SU-DHL-6 (cell line): ENCODE measurements around the gene ANKRD63.

Source experiments
- H2AFZ ChIP-seq: fragments of 200-600 bp; sonication (generic); 2 replicates; pipeline ENCODE4 v1.6.1; 2014; ENCODE audit warnings: low read depth, mild to moderate bottlenecking, moderate library complexity, mixed read lengths, antibody characterized with exemption, low read length; ENCODE audit not compliant: severe bottlenecking
- H3F3A ChIP-seq: fragments of 200-600 bp; shearing (Covaris generic); 2 replicates; pipeline ENCODE4 v1.6.0; 2016; ENCODE audit warnings: antibody characterized with exemption, mild to moderate bottlenecking; ENCODE audit not compliant: insufficient read depth
- H3K27ac ChIP-seq: fragments of 200-600 bp; sonication (generic); 2 replicates; pipeline ENCODE4 v1.5.1; 2016; ENCODE audit warnings: low read depth, mild to moderate bottlenecking, low read length, moderate library complexity, mixed read lengths
- H3K27me3 ChIP-seq: fragments of 200-600 bp; sonication (generic), shearing (Covaris generic); 2 replicates; pipeline ENCODE4 v1.6.0; 2014; ENCODE audit warnings: mild to moderate bottlenecking, low read length
- H3K36me3 ChIP-seq: fragments of 200-600 bp; sonication (generic); 2 replicates; pipeline ENCODE4 v1.6.1; 2014; ENCODE audit warnings: mild to moderate bottlenecking, low read length, mixed read lengths
- H3K4me2 ChIP-seq: fragments of 300-600, 200-600 bp; shearing (Covaris generic), sonication (generic); 2 replicates; pipeline ENCODE4 v1.6.0; 2014; ENCODE audit warnings: low read length, low read depth, mild to moderate bottlenecking; ENCODE audit not compliant: poor library complexity, severe bottlenecking
- H3K4me3 ChIP-seq: fragments of 200-600 bp; sonication (generic); 2 replicates; pipeline ENCODE4 v1.5.1; 2014; ENCODE audit warnings: antibody characterized with exemption, low read length, mild to moderate bottlenecking, mixed read lengths; ENCODE audit not compliant: insufficient read depth, poor library complexity, severe bottlenecking
- H3K79me2 ChIP-seq: fragments of 200-600 bp; sonication (generic); 2 replicates; pipeline ENCODE4 v1.6.1; 2014; ENCODE audit warnings: mild to moderate bottlenecking, low read length, moderate library complexity; ENCODE audit not compliant: insufficient read depth
- H3K9ac ChIP-seq: fragments of 200-600 bp; sonication (generic); 2 replicates; pipeline ENCODE4 v1.7.0; 2014; ENCODE audit warnings: mild to moderate bottlenecking, low read length
- H3K9me2 ChIP-seq: fragments of 200-600 bp; sonication (generic); replicated peaks from 2 replicates; pipeline ENCODE4 v1.6.1; 2014; ENCODE audit warnings: low read length; ENCODE audit not compliant: insufficient read depth
- H3K9me3 ChIP-seq: fragments of 200-600 bp; sonication (generic); 2 replicates; pipeline ENCODE4 v1.6.1; 2014; ENCODE audit warnings: low read length, mixed read lengths; ENCODE audit not compliant: insufficient read depth
- H4K20me1 ChIP-seq: fragments of 200-600 bp; sonication (generic); 2 replicates; pipeline ENCODE4 v1.6.1; 2014; ENCODE audit warnings: low read depth, mild to moderate bottlenecking, antibody characterized with exemption, low read length, moderate library complexity, mixed read lengths
- EZH2phosphoT487 ChIP-seq: fragments of 200-600 bp; sonication (generic), shearing (Covaris generic); conservative IDR thresholded peaks from 2 replicates; pipeline ENCODE4 v1.6.1; 2018; ENCODE audit warnings: mild to moderate bottlenecking, antibody characterized with exemption, low read length, moderate library complexity, mixed read lengths
- TF ChIP-seq, protein P1 (sequence below): fragments of 200-600 bp; sonication (generic); IDR thresholded peaks from one replicate; pipeline ENCODE4 v1.5.1; 2017; ENCODE audit warnings: antibody characterized with exemption, mild to moderate bottlenecking, low read length, moderate library complexity; ENCODE audit not compliant: insufficient read depth, poor library complexity, severe bottlenecking

Gene ANKRD63

DNA sequence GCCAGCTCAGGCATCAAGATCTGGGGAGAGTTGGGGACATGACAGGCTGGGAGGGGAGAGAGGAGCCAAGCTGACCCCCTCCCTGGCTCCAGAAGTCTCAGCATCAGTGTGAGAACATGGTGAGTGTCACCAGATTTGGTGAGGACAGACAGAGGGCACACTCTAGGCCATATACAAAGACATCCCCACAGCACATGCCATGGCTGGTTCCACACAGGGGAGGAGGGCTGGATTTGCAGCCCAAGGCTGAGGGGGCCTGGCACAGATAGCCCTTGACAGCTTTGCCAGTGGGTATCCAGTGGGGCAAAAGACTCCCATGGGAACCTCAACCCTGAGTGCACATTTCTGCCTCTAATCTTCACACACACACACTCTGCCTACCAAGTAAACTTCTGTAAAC lies 10.1 kb upstream of the ANKRD63 start:
- no peak overlapping the region for H3K9ac ChIP-seq
- no peak overlapping the region for H3K4me2 ChIP-seq

DNA sequence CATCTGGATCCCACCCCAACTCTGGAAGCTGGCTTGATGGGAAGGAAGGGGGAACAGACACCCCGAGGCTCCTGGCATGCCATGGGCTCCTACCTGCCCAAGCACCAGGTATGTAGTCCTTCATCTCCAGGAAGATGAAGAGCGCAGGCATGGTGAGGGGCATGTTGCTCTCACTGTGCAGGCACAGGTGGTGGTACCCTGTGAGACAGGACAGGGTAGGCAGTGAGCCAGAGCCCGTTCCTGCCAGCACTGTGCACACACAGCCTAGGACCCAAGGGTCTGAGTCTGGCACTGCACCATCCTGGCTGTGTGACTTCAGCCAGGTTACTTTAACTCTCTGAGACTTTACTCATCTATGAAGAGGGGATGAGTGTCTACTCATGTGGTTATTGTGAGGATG lies 9.4 kb upstream of the ANKRD63 start:
- H3K27ac ChIP-seq = no peak overlapping the region
- H3K9me3 ChIP-seq = no peaks in the 10 kb centered on the region
- no peaks in the 10 kb centered on the region for H3K36me3 ChIP-seq
- H2AFZ ChIP-seq = no peak overlapping the region
- no peaks in the 10 kb centered on the region for H3K79me2 ChIP-seq
- no peaks in the 10 kb centered on the region for H3K9me2 ChIP-seq
- no peaks in the 10 kb centered on the region for H3F3A ChIP-seq
- H3K4me2 ChIP-seq = no peak overlapping the region
- no peak for TF ChIP-seq EZH2phosphoT487
- TF ChIP-seq, protein P1, sequence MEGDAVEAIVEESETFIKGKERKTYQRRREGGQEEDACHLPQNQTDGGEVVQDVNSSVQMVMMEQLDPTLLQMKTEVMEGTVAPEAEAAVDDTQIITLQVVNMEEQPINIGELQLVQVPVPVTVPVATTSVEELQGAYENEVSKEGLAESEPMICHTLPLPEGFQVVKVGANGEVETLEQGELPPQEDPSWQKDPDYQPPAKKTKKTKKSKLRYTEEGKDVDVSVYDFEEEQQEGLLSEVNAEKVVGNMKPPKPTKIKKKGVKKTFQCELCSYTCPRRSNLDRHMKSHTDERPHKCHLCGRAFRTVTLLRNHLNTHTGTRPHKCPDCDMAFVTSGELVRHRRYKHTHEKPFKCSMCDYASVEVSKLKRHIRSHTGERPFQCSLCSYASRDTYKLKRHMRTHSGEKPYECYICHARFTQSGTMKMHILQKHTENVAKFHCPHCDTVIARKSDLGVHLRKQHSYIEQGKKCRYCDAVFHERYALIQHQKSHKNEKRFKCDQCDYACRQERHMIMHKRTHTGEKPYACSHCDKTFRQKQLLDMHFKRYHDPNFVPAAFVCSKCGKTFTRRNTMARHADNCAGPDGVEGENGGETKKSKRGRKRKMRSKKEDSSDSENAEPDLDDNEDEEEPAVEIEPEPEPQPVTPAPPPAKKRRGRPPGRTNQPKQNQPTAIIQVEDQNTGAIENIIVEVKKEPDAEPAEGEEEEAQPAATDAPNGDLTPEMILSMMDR = no peak
- H3K27me3 ChIP-seq = no peaks in the 10 kb centered on the region
- H3K4me3 ChIP-seq = no peak overlapping the region
- H4K20me1 ChIP-seq = no peaks in the 10 kb centered on the region
- no peak overlapping the region for H3K9ac ChIP-seq

More for the DNA sequence above, 10.1 kb upstream of the ANKRD63 start:
- Histone ChIP-seq H3F3A (no peaks in the 10 kb centered on the region), H3K9me2 (no peaks in the 10 kb centered on the region), H3K36me3 (no peaks in the 10 kb centered on the region), H4K20me1 (no peaks in the 10 kb centered on the region), H3K4me3 (no peak overlapping the region), H3K27me3 (no peaks in the 10 kb centered on the region), H3K9me3 (no peaks in the 10 kb centered on the region), H3K79me2 (no peaks in the 10 kb centered on the region), H3K27ac (no peak overlapping the region), H2AFZ (no peak overlapping the region)
- TF ChIP-seq, protein P1 = no peak
- no peak for TF ChIP-seq EZH2phosphoT487

DNA sequence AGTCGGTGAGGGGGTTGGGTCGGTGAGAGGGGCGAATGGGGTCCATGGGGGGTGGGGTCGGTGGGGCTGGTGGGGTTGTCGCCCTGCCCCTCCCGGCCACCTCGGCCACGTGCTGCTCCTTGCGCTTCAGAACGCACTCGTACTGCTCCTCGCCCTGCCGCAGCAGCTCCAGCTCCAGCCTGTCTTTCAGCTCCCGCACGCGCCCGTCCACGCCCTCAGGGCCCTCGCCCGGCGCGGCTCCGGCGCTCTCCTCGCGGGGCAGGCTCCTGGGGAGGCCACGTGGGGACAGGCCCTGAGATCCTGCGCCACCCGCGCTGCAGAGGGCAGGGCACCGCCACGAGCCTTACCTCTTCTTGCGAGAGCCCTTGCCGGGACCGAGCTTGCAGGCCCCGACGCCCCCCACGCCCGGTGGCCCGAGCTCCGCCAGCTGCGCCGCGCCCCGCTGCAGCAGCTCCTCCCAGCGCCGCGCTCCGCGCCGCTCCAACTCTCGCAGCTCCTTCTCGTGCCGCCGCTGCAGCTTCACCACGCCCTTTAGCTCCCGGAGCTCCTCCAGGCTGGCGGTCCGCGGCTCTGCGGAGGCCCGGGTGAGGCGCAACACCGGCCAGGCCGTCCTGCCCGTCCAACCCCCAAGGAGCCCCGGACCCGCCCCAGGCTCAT lies 8.2 kb upstream of the ANKRD63 start:
- Histone ChIP-seq H3K36me3 (no peaks in the 10 kb centered on the region), H3K79me2 (no peaks in the 10 kb centered on the region), H2AFZ (no peak overlapping the region), H3K4me2 (no peak overlapping the region), H3K27me3 (no peaks in the 10 kb centered on the region), H3F3A (no peaks in the 10 kb centered on the region), H4K20me1 (no peaks in the 10 kb centered on the region), H3K9me3 (no peaks in the 10 kb centered on the region), H3K4me3 (no peak overlapping the region), H3K27ac (no peak overlapping the region), H3K9me2 (no peaks in the 10 kb centered on the region), H3K9ac (no peak overlapping the region)
- no peak for TF ChIP-seq EZH2phosphoT487
- TF ChIP-seq, protein P1 = no peak
